Measurements from ENCODE around the gene VAMP8.
A peak's percentile ranks its signal among the peaks of the same experiment; 100 is the strongest.
"Not testable (repeated sequence)": the region's sequence is repeated elsewhere in the genome, so short reads cannot be mapped to it uniquely, and the experiment has no call there.

The VAMP8 gene

GRCh38 chr2:85547089-85547858 lies 30.1 kb upstream of the VAMP8 start:
- no peak for DNase-seq (ENCODE audit: low spot score)

GRCh38 chr2:85547859-85548607 lies 29.4 kb upstream of the VAMP8 start:
- DNase-seq (ENCODE audit: low spot score), result no peak

GRCh38 chr2:85548608-85548900 lies 28.8 kb upstream of the VAMP8 start:
- DNase-seq (ENCODE audit: low spot score), result no peak

- no peak for DNase-seq (ENCODE audit: low spot score)
Observed at GRCh38 chr2:85549095-85549494, 28.3 kb upstream of the VAMP8 start.

- no peak for DNase-seq (ENCODE audit: low spot score)
Observed at GRCh38 chr2:85549826-85550225, 27.6 kb upstream of the VAMP8 start.

GRCh38 chr2:85550486-85550885 lies 26.9 kb upstream of the VAMP8 start:
- no peak for DNase-seq (ENCODE audit: low spot score)

GRCh38 chr2:85551698-85552678 lies 25.4 kb upstream of the VAMP8 start:
- peak; percentile 78 for DNase-seq (ENCODE audit: low spot score)

- no peak for DNase-seq (ENCODE audit: low spot score)
Observed at GRCh38 chr2:85553184-85553583, 24.2 kb upstream of the VAMP8 start.

- no peak for DNase-seq (ENCODE audit: low spot score)
Observed at GRCh38 chr2:85554980-85555612, 22.3 kb upstream of the VAMP8 start.

- no peak for DNase-seq (ENCODE audit: low spot score)
Observed at GRCh38 chr2:85557130-85557529, 20.3 kb upstream of the VAMP8 start.

- no peak for DNase-seq (ENCODE audit: low spot score)
Observed at GRCh38 chr2:85558160-85558559, 19.2 kb upstream of the VAMP8 start.

- not testable (repeated sequence) for DNase-seq (ENCODE audit: low spot score)
Observed at GRCh38 chr2:85560403-85560726, 17.0 kb upstream of the VAMP8 start.

- DNase-seq (ENCODE audit: low spot score), result no peak
Observed at GRCh38 chr2:85560812-85561279, 16.5 kb upstream of the VAMP8 start.

- peak; percentile 95 for DNase-seq (ENCODE audit: low spot score)
Observed at GRCh38 chr2:85561280-85562212, 15.8 kb upstream of the VAMP8 start, which contains the start of gene GGCX. GGCX (minus strand) TSS chr2:85561493; CDS start chr2:85561428, 65 bp downstream.

GRCh38 chr2:85564144-85564563 lies 13.2 kb upstream of the VAMP8 start:
- no peak for DNase-seq (ENCODE audit: low spot score)

GRCh38 chr2:85566265-85566664 lies 11.1 kb upstream of the VAMP8 start:
- DNase-seq (ENCODE audit: low spot score), result no peak

- DNase-seq (ENCODE audit: low spot score), result no peak
Observed at GRCh38 chr2:85575739-85576138, 1.6 kb upstream of the VAMP8 start.

- no peak for DNase-seq (ENCODE audit: low spot score)
Observed at GRCh38 chr2:85577063-85577385, 362 bp upstream of the VAMP8 start.

- no peak for DNase-seq (ENCODE audit: low spot score)
Observed at GRCh38 chr2:85578243-85579180, 1.1 kb downstream of the VAMP8 start.

Measured in putamen (tissue), 1 donor.